OCI-LY3 (cell line): ENCODE data around the gene KCNN3.

Experiments used
- H2AFZ ChIP-seq: fragments of 200-600, 300-600 bp; shearing (Covaris generic); 2 replicates; pipeline ENCODE4 v1.6.0; 2014; ENCODE audit warnings: antibody characterized with exemption, low read depth, low read length
- H3K27ac ChIP-seq: fragments of 200-600, 300-600 bp; sonication (generic); 2 replicates; pipeline ENCODE4 v1.5.1; 2014; ENCODE audit warnings: mild to moderate bottlenecking, low read length, moderate library complexity, mixed read lengths
- H3K27me3 ChIP-seq: fragments of 200-600, 300-600 bp; sonication (generic); 2 replicates; pipeline ENCODE4 v1.6.1; 2014; ENCODE audit warnings: low read depth, low read length, mixed read lengths
- H3K36me3 ChIP-seq: fragments of 200-600, 300-600 bp; sonication (generic); replicated peaks from 2 replicates; pipeline ENCODE3; 2014; ENCODE audit warnings: low read depth, low read length, mixed read lengths
- H3K4me1 ChIP-seq: fragments of 300-600, 200-600 bp; sonication (generic); 2 replicates; pipeline ENCODE4 v1.6.1; 2014; ENCODE audit warnings: low read length, mixed read lengths
- H3K4me2 ChIP-seq: fragments of 200-600, 300-600 bp; sonication (generic); 2 replicates; pipeline ENCODE4 v1.6.1; 2014; ENCODE audit warnings: low read length, mixed read lengths
- H3K4me3 ChIP-seq: fragments of 300-600, 200-600 bp; sonication (generic); 2 replicates; pipeline ENCODE4 v1.5.1; 2014; ENCODE audit warnings: antibody characterized with exemption, mild to moderate bottlenecking, low read length, moderate library complexity
- H3K79me2 ChIP-seq: fragments of 300-600, 200-600 bp; shearing (Covaris generic); 2 replicates; pipeline ENCODE4 v1.6.1; 2014; ENCODE audit warnings: mild to moderate bottlenecking, low read length, mixed read lengths
- H3K9ac ChIP-seq: fragments of 300-600, 200-600 bp; shearing (Covaris generic); 2 replicates; pipeline ENCODE4 v1.6.0; 2014; ENCODE audit warnings: mild to moderate bottlenecking, low read length, moderate library complexity
- H3K9me3 ChIP-seq: fragments of 200-600, 300-600 bp; shearing (Covaris generic); 2 replicates; pipeline ENCODE4 v1.6.1; 2014; ENCODE audit warnings: low read length, mixed read lengths; ENCODE audit not compliant: insufficient read depth
- H4K20me1 ChIP-seq: fragments of 200-600, 300-600 bp; sonication (generic); 2 replicates; pipeline ENCODE4 v1.6.1; 2016; ENCODE audit warnings: low read length, mixed read lengths; ENCODE audit not compliant: insufficient read depth
- EZH2phosphoT487 ChIP-seq: fragments of 200-600 bp; shearing (Covaris generic); IDR thresholded peaks from 2 replicates; pipeline ENCODE4 v1.6.1; 2018; ENCODE audit warnings: antibody characterized with exemption, mixed run types, low read depth
- TF ChIP-seq, protein P1 (sequence below): fragments of 200-600, 300-600 bp; sonication (generic); IDR thresholded peaks from 2 replicates; pipeline ENCODE4 v1.5.1; 2014; ENCODE audit warnings: antibody characterized with exemption, low read length, low read depth

KCNN3 gene

DNA sequence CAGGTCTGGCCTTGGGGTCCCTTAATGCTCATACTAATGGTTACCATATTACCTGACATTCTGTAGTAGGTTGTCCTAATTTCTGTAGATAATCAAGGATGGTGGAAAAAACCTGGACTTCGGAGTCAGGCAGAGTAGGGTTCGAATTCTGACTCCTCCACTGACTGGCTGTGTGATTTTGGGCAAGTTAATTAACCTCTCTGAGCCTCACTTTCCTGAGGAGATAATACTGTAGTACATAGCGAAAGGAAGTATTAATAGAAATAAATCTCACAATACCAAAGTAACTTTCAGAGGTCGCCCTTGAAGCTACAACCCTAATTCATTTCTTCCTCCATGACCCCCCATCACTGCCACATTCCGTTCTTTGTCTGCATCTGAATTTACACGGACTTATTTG lies 72.9 kb downstream of the KCNN3 start:
- H3K27ac ChIP-seq: no peak overlapping the region
- no peak overlapping the region for H3K9ac ChIP-seq
- H3K4me2 ChIP-seq: no peak overlapping the region
- no peaks in the 10 kb centered on the region; the same call in 1 of the 2 replicates for H3K4me1 ChIP-seq
- no peaks in the 10 kb centered on the region for H3K36me3 ChIP-seq
- H3K4me3 ChIP-seq: no peak overlapping the region
- no peaks in the 10 kb centered on the region for H4K20me1 ChIP-seq
- no peaks in the 10 kb centered on the region for H3K9me3 ChIP-seq
- TF ChIP-seq, protein P1, sequence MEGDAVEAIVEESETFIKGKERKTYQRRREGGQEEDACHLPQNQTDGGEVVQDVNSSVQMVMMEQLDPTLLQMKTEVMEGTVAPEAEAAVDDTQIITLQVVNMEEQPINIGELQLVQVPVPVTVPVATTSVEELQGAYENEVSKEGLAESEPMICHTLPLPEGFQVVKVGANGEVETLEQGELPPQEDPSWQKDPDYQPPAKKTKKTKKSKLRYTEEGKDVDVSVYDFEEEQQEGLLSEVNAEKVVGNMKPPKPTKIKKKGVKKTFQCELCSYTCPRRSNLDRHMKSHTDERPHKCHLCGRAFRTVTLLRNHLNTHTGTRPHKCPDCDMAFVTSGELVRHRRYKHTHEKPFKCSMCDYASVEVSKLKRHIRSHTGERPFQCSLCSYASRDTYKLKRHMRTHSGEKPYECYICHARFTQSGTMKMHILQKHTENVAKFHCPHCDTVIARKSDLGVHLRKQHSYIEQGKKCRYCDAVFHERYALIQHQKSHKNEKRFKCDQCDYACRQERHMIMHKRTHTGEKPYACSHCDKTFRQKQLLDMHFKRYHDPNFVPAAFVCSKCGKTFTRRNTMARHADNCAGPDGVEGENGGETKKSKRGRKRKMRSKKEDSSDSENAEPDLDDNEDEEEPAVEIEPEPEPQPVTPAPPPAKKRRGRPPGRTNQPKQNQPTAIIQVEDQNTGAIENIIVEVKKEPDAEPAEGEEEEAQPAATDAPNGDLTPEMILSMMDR: no peak
- TF ChIP-seq EZH2phosphoT487: no peak
- no peaks in the 10 kb centered on the region for H3K79me2 ChIP-seq
- no peak overlapping the region for H2AFZ ChIP-seq
- H3K27me3 ChIP-seq: peaks cover 14% of the 10 kb centered on the region; the same call in 1 of the 2 replicates

DNA sequence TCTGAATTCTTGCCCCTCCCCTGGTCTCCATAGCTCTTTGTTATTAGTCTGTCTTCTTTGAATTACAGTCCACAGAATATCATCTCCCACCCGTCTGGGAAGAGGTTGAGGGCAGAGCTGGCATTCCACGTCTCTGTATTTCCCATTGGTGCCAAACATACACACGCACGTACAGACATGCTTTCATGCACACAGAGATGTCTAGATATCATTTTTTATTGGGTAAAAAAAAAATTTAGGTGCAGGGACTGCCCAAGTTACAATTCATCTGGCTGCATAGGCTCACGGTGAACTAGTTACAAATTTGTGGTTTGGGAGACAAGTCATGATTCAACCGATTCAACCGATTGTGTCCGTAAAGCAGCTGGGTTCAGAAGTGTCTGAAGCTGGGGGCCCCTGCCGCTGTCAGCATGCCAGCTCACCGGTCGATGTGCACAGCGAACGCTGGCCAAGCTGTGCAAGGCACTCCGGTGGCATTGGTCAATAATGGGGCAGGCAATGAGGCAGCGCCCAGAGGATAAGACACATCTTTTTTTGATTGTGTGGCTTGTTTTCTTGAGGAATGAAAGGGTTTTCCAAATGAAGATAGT lies 73.7 kb downstream of the KCNN3 start:
- Histone ChIP-seq H3K4me3 (no peak overlapping the region), H3K27ac (no peak overlapping the region), H3K9me3 (no peaks in the 10 kb centered on the region), H3K79me2 (no peaks in the 10 kb centered on the region), H3K4me1 (no peaks in the 10 kb centered on the region; the same call in 1 of the 2 replicates), H3K9ac (no peak overlapping the region), H3K27me3 (peaks cover 17% of the 10 kb centered on the region; the same call in 1 of the 2 replicates), H2AFZ (no peak overlapping the region), H3K36me3 (no peaks in the 10 kb centered on the region), H4K20me1 (no peaks in the 10 kb centered on the region), H3K4me2 (no peak overlapping the region)
- TF ChIP-seq, protein P1: no peak
- TF ChIP-seq EZH2phosphoT487: no peak

DNA sequence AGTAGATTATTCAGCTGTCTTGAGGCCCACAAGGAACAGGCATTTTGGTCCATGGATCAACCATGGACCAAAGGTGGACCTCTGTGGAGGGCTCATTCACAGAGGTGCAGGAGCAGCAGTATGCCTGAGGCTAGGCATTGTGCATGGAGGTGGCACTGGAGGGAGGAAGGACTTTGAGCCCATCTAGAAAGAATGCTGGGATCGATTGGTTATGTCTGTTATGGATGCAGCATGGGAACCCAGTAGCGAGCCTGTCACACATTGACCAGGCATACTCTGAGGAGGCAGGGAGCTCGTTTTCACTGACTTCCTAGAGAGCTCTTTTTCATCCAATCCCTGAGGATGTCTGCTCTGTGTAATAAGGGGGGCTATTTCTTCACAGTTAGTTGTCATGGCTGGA lies 75.5 kb downstream of the KCNN3 start:
- Histone ChIP-seq H3K9me3 (no peaks in the 10 kb centered on the region), H3K4me1 (no peaks in the 10 kb centered on the region; the same call in 1 of the 2 replicates), H3K27me3 (peaks cover 17% of the 10 kb centered on the region; the same call in 1 of the 2 replicates), H4K20me1 (no peaks in the 10 kb centered on the region), H3K4me3 (no peak overlapping the region), H3K9ac (no peak overlapping the region), H3K79me2 (no peaks in the 10 kb centered on the region), H2AFZ (no peak overlapping the region), H3K27ac (no peak overlapping the region), H3K36me3 (no peaks in the 10 kb centered on the region), H3K4me2 (no peak overlapping the region)
- TF ChIP-seq, protein P1: no peak
- TF ChIP-seq EZH2phosphoT487: no peak

DNA sequence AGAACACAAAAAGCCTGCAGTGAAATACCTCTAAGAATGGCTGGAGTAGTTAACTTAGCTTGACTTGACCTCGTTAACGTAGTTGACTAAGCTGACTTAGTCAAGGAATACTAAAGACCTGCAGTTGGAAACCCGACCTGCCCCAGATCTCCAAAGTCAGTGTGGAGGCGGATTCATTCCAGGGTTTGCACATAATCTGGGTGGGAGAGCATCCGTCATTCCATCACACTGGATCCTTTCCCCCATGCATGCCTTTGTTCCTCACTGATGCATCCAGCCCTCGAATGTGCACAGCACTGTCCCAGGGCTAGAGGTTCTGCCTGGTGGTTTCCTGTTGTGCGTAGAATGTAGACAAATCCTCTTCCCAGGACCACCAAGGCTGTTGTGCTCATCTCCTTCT lies 76.4 kb downstream of the KCNN3 start:
- H3K27me3 ChIP-seq: peaks cover 17% of the 10 kb centered on the region; the same call in 1 of the 2 replicates

More for the DNA sequence above, 76.4 kb downstream of the KCNN3 start:
- no peaks in the 10 kb centered on the region; the same call in 1 of the 2 replicates for H3K4me1 ChIP-seq
- H3K9ac ChIP-seq: no peak overlapping the region
- no peaks in the 10 kb centered on the region for H3K36me3 ChIP-seq
- H3K4me3 ChIP-seq: no peak overlapping the region
- H3K9me3 ChIP-seq: no peaks in the 10 kb centered on the region
- H3K79me2 ChIP-seq: no peaks in the 10 kb centered on the region
- TF ChIP-seq, protein P1: no peak
- TF ChIP-seq EZH2phosphoT487: no peak
- H3K4me2 ChIP-seq: no peak overlapping the region
- H4K20me1 ChIP-seq: no peaks in the 10 kb centered on the region
- no peak overlapping the region for H3K27ac ChIP-seq
- no peak overlapping the region for H2AFZ ChIP-seq
